HUES48 (cell line): ENCODE data around the gene TLR8.
"Not testable (repeated sequence)": the region's sequence is repeated elsewhere in the genome, so short reads cannot be mapped to it uniquely, and the experiment has no call there.

Source experiments
- H3K27ac ChIP-seq: one replicate; pipeline ENCODE4 v1.7.0; 2013; ENCODE audit warnings: low read depth, low read length, inconsistent platforms
- H3K27me3 ChIP-seq: 2 replicates; pipeline ENCODE4 v1.6.1; 2013; ENCODE audit warnings: mild to moderate bottlenecking, low read length; ENCODE audit not compliant: control insufficient read depth, insufficient read depth
- H3K36me3 ChIP-seq: 2 replicates; pipeline ENCODE4 v1.6.1; 2013; ENCODE audit warnings: low read length; ENCODE audit not compliant: control insufficient read depth, insufficient read depth
- H3K4me1 ChIP-seq: 2 replicates; pipeline ENCODE4 v1.6.1; 2013; ENCODE audit warnings: mild to moderate bottlenecking, low read length; ENCODE audit not compliant: control insufficient read depth, insufficient read depth
- H3K4me3 ChIP-seq: 2 replicates; pipeline ENCODE4 v1.5.1; 2013; ENCODE audit warnings: mild to moderate bottlenecking, low read depth, low read length
- H3K9ac ChIP-seq: 2 replicates; pipeline ENCODE4 v1.6.1; 2013; ENCODE audit warnings: mild to moderate bottlenecking, low read depth, low read length, moderate library complexity
- H3K9me3 ChIP-seq: 2 replicates; pipeline ENCODE4 v1.6.1; 2013; ENCODE audit warnings: low read length; ENCODE audit not compliant: control insufficient read depth, insufficient read depth

Gene TLR8

DNA sequence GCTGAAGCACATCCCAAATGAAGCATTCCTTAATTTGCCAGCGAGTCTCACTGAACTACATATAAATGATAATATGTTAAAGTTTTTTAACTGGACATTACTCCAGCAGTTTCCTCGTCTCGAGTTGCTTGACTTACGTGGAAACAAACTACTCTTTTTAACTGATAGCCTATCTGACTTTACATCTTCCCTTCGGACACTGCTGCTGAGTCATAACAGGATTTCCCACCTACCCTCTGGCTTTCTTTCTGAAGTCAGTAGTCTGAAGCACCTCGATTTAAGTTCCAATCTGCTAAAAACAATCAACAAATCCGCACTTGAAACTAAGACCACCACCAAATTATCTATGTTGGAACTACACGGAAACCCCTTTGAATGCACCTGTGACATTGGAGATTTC is 14.6 kb downstream of the TLR8 start:
- Histone ChIP-seq H3K36me3 (no peaks in the 10 kb centered on the region), H3K4me3 (no peak overlapping the region), H3K27me3 (no peaks in the 10 kb centered on the region), H3K27ac (no peak overlapping the region), H3K9me3 (no peaks in the 10 kb centered on the region), H3K9ac (no peak overlapping the region), H3K4me1 (no peaks in the 10 kb centered on the region)

DNA sequence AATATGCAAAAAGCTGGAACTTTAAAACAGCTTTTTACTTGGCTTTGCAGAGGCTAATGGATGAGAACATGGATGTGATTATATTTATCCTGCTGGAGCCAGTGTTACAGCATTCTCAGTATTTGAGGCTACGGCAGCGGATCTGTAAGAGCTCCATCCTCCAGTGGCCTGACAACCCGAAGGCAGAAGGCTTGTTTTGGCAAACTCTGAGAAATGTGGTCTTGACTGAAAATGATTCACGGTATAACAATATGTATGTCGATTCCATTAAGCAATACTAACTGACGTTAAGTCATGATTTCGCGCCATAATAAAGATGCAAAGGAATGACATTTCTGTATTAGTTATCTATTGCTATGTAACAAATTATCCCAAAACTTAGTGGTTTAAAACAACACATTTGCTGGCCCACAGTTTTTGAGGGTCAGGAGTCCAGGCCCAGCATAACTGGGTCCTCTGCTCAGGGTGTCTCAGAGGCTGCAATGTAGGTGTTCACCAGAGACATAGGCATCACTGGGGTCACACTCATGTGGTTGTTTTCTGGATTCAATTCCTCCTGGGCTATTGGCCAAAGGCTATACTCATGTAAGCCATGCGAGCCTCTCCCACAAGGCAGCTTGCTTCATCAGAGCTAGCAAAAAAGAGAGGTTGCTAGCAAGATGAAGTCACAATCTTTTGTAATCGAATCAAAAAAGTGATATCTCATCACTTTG is 15.6 kb downstream of the TLR8 start:
- no peaks in the 10 kb centered on the region for H3K9me3 ChIP-seq
- H3K27ac ChIP-seq: no peak overlapping the region

DNA sequence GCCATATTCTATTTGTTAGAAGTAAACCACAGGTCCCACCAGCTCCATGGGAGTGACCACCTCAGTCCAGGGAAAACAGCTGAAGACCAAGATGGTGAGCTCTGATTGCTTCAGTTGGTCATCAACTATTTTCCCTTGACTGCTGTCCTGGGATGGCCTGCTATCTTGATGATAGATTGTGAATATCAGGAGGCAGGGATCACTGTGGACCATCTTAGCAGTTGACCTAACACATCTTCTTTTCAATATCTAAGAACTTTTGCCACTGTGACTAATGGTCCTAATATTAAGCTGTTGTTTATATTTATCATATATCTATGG is 16.1 kb downstream of the TLR8 start:
- no peaks in the 10 kb centered on the region for H3K4me1 ChIP-seq
- no peaks in the 10 kb centered on the region for H3K9me3 ChIP-seq
- no peak overlapping the region for H3K9ac ChIP-seq
- no peak overlapping the region for H3K4me3 ChIP-seq
- H3K36me3 ChIP-seq: no peaks in the 10 kb centered on the region
- no peak overlapping the region for H3K27ac ChIP-seq
- H3K27me3 ChIP-seq: no peaks in the 10 kb centered on the region

More for the DNA sequence above, 15.6 kb downstream of the TLR8 start:
- no peaks in the 10 kb centered on the region for H3K36me3 ChIP-seq
- H3K4me3 ChIP-seq: no peak overlapping the region
- no peaks in the 10 kb centered on the region for H3K27me3 ChIP-seq
- H3K9ac ChIP-seq: no peak overlapping the region
- no peaks in the 10 kb centered on the region for H3K4me1 ChIP-seq

DNA sequence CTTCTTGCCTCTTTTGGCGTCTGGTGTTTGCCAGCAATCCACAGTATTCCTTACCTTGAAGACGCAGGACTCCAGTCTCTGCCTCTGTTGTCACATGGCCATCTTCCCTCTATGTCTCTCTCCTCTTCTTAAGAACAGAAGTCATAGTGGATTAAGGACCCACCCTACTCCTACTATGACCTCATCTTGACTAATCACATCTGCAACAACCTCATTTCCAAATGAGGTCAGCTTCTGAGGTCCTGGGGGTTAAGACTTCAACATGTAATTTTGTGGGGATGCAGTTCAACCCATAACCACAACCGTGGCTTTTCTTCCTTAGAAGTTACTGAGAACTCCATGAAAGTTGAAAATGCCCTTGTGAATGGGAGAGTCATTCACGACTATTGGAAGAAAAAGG is 23.3 kb downstream of the TLR8 start:
- Histone ChIP-seq H3K36me3 (no peaks in the 10 kb centered on the region), H3K27ac (no peak overlapping the region), H3K4me1 (no peaks in the 10 kb centered on the region), H3K4me3 (no peak overlapping the region), H3K9ac (no peak overlapping the region), H3K9me3 (peaks cover 6% of the 10 kb centered on the region; the same call in 1 of the 2 replicates), H3K27me3 (no peaks in the 10 kb centered on the region)

DNA sequence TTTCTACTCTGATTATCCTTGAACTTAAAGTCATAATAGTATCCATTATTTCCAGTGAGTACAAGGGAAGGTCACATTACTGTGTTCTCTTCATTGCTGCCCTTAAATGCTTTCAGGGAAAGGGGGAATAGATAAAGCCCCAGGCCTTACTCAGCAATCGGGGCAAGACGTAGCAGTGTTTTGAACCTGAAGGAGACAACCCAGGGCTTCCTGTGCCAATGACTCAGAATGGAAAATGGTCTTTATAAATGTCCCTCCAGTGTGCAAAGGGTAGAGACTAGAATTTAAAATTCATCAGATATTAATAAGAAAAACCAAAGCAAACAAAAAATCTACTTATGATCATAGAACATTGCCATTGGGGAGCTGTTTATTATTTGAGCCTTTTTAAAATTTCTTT is 23.7 kb downstream of the TLR8 start:
- Histone ChIP-seq H3K4me3 (no peak overlapping the region), H3K27me3 (no peaks in the 10 kb centered on the region), H3K9ac (no peak overlapping the region), H3K9me3 (peaks cover 11% of the 10 kb centered on the region; the same call in 1 of the 2 replicates), H3K27ac (no peak overlapping the region), H3K4me1 (no peaks in the 10 kb centered on the region), H3K36me3 (no peaks in the 10 kb centered on the region)

DNA sequence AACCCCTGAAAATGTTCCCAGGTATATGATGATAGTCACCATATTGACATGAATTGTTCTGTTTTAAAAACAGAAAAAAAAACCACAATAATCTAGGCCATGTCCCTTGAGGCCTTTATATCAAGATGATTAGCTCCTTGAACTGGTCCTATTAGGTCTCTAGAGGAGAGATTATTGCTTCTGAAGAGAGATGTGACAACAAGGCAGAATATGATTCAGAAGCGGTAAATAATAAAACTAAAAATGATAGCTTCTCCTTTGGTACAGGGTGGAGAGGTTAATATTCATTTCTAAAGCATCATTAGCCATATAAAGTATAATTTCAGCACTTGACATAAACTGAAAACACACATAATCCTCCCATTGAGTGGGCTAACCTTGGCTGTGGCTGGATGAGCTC is 25.8 kb downstream of the TLR8 start:
- Histone ChIP-seq H3K9me3 (peaks cover 27% of the 10 kb centered on the region), H3K9ac (no peak overlapping the region), H3K27me3 (no peaks in the 10 kb centered on the region)

DNA sequence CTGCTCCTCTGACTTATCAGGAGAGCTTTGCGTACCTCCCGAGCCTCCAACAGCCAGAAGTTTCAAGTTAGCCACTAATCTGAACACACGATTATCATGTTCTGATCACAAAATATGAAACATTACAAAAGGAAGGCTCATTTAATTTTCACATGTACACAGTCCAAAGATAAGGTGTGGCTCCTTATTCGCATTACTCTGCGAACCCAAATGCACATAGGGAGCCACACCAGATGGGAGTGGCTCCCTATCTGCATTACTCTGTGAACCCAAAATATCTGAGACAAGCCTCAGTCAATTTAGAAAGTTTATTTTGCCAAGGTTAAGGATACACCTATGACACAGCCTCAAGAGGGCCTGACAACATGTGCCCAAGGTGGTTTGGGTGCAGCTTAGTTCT is 28.4 kb downstream of the TLR8 start:
- no peak overlapping the region for H3K27ac ChIP-seq
- H3K9me3 ChIP-seq: peaks cover 51% of the 10 kb centered on the region
- no peaks in the 10 kb centered on the region for H3K4me1 ChIP-seq
- no peaks in the 10 kb centered on the region for H3K36me3 ChIP-seq
- H3K4me3 ChIP-seq: no peak overlapping the region
- no peak overlapping the region for H3K9ac ChIP-seq
- H3K27me3 ChIP-seq: no peaks in the 10 kb centered on the region

More for the DNA sequence above, 25.8 kb downstream of the TLR8 start:
- Histone ChIP-seq H3K4me1 (no peaks in the 10 kb centered on the region), H3K27ac (no peak overlapping the region), H3K4me3 (no peak overlapping the region), H3K36me3 (no peaks in the 10 kb centered on the region)

DNA sequence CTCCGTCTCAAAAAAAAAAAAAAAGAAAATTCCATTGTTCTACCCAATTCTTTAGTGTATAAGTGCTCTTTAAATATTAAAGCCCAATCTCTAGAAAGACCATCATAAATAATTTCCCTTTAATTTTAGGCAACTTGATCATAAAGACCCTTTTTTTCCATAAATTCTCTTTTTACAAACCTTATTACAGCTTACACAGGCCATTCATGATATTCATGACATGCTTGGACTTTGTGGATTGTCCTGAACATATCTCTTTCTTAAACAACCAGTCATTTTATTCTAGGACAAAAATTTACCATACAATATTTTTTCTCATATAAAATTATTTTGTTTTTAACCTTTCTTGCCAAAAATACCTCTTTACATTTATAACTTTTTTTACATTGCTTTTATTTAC is 30.5 kb downstream of the TLR8 start:
- Histone ChIP-seq H3K9me3 (peaks cover 51% of the 10 kb centered on the region), H3K4me1 (no peaks in the 10 kb centered on the region), H3K4me3 (no peak overlapping the region), H3K9ac (no peak overlapping the region), H3K27me3 (no peaks in the 10 kb centered on the region), H3K27ac (no peak overlapping the region), H3K36me3 (no peaks in the 10 kb centered on the region)

DNA sequence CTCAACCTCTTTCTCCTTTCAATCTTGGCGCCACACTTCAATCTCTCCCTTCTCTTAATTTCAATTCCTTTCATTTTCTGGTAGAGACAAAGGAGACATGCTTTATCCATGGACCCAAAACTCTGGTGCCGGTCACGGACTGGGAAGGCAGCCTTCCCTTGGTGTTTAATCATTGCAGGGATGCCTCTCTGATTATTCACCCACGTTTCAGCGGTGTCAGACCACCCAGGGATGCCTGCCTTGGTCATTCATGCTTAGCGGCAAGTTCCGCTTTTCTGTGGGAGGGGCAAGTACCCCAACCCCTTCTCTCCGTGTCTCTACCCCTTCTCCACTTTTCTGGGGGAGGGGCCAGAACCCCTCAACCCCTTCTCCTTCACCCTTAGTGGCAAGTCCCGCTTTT is 34.1 kb downstream of the TLR8 start:
- not testable (repeated sequence) for H3K27me3 ChIP-seq, H3K4me1 ChIP-seq, H3K4me3 ChIP-seq, H3K27ac ChIP-seq, H3K9ac ChIP-seq, H3K36me3 ChIP-seq
- H3K9me3 ChIP-seq: peaks cover 37% of the 10 kb centered on the region

DNA sequence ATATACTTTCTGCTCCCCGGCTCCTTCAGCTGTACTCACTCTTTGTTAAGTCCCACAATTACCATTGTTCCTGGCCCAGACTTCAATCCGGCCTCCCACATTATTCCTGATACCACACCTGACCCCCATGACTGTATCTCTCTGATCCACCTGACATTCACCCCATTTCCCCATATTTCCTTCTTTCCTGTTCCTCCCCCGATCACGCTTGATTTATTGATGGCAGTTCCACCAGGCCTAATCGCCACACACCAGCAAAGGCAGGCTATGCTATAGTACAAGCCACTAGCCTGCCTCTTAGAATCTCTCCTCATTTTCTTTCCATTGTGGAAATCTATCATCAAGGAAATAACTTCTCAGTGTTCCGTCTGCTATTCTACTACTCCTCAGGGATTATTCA is 37.2 kb downstream of the TLR8 start:
- H3K27me3 ChIP-seq, H3K36me3 ChIP-seq, H3K4me3 ChIP-seq, H3K27ac ChIP-seq, H3K9ac ChIP-seq: not testable (repeated sequence)
- H3K4me1 ChIP-seq: peaks cover 18% of the 10 kb centered on the region
- peaks cover 12% of the 10 kb centered on the region for H3K9me3 ChIP-seq

DNA sequence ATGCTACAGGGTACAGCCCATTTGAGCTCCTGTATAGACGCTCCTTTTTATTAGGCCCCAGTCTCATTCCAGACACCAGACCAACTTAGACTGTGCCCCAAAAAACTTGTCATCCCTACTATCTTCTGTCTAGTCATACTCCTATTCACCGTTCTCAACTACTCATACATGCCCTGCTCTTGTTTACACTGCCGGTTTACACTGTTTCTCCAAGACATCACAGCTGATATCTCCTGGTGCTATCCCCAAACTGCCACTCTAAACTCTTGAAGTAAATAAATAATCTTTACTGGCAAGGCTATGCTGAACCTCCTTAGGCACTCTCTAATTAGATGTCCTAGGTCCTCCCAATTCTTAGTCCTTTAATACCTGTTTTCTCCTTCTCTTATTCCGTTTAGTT is 38.0 kb downstream of the TLR8 start:
- not testable (repeated sequence) for H3K9ac ChIP-seq, H3K36me3 ChIP-seq, H3K27ac ChIP-seq

DNA sequence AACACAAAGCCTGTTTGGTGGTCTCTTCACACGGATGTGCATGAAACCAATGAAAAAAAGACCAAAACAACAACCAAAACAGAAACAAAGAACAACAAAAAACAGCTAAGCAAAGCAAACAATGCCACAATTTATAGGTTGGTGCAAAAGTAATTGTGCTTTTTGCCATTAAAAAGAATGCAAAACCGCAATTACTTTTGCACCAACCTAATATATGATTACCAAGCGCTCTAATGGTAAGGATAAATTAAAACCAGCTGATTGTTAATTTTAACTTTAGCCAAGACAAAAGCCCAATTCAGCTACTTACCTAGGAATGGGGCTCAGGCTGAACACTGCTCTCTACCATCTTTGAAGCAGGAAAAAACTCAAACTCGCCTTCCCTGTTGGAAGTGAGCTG is 39.1 kb downstream of the TLR8 start:
- no peaks in the 10 kb centered on the region for H3K27me3 ChIP-seq
- H3K9ac ChIP-seq: no peak overlapping the region
- H3K4me3 ChIP-seq: no peak overlapping the region
- H3K4me1 ChIP-seq: peaks cover 18% of the 10 kb centered on the region
- no peaks in the 10 kb centered on the region for H3K36me3 ChIP-seq
- H3K27ac ChIP-seq: no peak overlapping the region
- no peaks in the 10 kb centered on the region for H3K9me3 ChIP-seq

More for the DNA sequence above, 38.0 kb downstream of the TLR8 start:
- H3K27me3 ChIP-seq, H3K9me3 ChIP-seq, H3K4me3 ChIP-seq: not testable (repeated sequence)
- peaks cover 18% of the 10 kb centered on the region for H3K4me1 ChIP-seq
